AG04449 (cell line): Measurements from ENCODE around the gene ACOX1.

Experiments used
- CTCF ChIA-PET: fragments of 350-600 bp; formaldehyde crosslinking; extraction: SDS; loops from one replicate; lab custom pipeline; 2021; ENCODE audit warnings: antibody characterized with exemption; lab: Yijun Ruan, JAX
- POLR2A ChIA-PET: fragments of 400-600, 350-600 bp; formaldehyde crosslinking; extraction: SDS; loops from one replicate; lab custom pipeline; 2020; ENCODE audit warnings: antibody characterized with exemption, inconsistent platforms; lab: Yijun Ruan, JAX
- DNase-seq: peaks from one replicate; pipeline ENCODE4 v3.0.0-alpha.2; 2010; ENCODE audit warnings: low read depth, low spot score
- H3K4me3 ChIP-seq: 2 replicates; pipeline ENCODE4 v1.5.1; 2011; ENCODE audit warnings: low read depth, mild to moderate bottlenecking, control low read depth, low read length
- TF ChIP-seq, protein P1 (sequence below): IDR thresholded peaks from one replicate; pipeline ENCODE4 v1.5.1; 2011; ENCODE audit warnings: mild to moderate bottlenecking, moderate library complexity, low read length, control low read depth, inconsistent platforms; ENCODE audit not compliant: insufficient read depth; ENCODE audit errors: missing control alignments

Gene ACOX1

DNA sequence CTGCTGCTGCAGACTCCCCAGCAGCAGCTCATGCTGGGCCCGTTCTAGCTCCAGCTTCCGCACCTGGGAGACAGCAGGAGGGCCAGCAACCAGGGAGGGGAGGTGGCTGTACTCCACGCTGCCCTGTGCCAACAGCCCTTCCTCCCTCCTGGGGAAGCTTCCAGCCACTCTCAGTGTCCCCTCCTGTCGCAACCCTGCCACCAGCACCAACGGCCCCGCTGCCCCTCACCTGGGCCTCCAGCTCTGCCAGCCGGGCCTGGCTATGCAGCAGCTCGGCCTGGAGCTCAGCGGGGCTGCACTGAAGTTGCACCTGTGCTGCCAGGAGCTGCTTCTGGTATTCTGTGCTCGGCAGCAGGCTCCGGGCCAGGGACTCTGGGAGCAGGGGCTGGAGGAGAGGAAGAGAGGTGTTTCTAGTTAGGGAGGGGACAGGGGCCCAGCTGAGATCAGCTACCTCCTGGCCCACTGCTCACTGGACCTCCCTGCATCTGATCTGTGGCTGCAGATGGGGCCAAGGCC lies 58.9 kb downstream of the ACOX1 start:
- ChIA-PET CTCF (interaction anchor here (1.1 to 6.3 kb wide), 2 partner anchors 9 to 15 kb away, joined by 3 to 30 read pairs; partner anchors contain the start of gene MRPL38), POLR2A (no interaction called here)
- H3K4me3 ChIP-seq, result no peak overlapping the region
- no peak for DNase-seq
- TF ChIP-seq, protein P1, sequence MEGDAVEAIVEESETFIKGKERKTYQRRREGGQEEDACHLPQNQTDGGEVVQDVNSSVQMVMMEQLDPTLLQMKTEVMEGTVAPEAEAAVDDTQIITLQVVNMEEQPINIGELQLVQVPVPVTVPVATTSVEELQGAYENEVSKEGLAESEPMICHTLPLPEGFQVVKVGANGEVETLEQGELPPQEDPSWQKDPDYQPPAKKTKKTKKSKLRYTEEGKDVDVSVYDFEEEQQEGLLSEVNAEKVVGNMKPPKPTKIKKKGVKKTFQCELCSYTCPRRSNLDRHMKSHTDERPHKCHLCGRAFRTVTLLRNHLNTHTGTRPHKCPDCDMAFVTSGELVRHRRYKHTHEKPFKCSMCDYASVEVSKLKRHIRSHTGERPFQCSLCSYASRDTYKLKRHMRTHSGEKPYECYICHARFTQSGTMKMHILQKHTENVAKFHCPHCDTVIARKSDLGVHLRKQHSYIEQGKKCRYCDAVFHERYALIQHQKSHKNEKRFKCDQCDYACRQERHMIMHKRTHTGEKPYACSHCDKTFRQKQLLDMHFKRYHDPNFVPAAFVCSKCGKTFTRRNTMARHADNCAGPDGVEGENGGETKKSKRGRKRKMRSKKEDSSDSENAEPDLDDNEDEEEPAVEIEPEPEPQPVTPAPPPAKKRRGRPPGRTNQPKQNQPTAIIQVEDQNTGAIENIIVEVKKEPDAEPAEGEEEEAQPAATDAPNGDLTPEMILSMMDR, result no peak

DNA sequence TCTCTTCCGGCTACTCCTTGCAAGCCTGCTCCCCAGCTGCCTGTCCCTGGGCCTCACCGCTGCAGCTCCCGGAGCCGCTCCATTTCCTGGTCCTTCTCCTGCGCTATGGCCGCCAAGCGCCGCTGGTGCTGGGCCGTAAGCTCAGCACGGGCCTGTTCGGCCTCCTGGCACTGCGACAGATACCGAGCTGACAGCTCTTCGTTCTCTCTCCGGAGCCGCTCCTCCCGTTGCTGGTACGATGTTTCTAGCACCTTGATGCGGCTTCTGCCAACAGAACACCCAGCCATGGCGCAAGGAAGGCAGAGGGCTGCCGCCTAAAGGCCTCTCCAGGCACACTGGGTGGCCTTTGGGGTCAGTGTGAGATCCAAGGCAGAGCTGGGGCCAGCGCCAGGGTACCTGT lies 59.4 kb downstream of the ACOX1 start:
- ChIA-PET CTCF (interaction anchor here (1.1 to 6.3 kb wide), 3 partner anchors 8 to 14 kb away, joined by 3 to 30 read pairs (median 5); partner anchors contain the start of gene MRPL38), POLR2A (no interaction called here)
- no peak overlapping the region for H3K4me3 ChIP-seq
- TF ChIP-seq, protein P1, result no peak
- no peak for DNase-seq

DNA sequence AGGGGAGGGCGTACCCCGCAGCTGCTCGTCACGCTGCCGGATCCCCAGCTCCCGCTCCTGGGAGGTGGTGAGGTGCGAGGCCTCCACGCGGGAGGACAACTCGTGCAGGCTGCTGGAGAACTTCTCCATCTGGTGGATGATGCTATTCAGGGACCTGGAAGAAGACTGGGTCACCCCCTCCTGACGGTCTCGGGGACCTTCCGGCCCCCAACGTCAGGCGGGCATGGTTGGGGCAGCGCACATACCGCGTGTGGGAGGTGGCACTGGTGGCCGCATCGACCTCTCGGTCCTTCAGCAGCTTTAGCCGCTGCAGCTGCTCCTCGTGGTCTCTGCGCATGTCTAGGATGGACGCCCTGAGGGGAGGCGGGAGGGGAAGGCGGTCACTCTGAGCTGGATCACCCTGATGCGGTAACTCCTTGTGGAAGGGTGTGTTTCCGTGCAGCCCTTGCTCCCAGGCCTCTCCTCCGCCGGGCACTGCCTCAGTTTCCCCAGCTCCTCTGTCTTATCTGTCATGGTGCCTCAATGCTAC lies 61.0 kb downstream of the ACOX1 start:
- TF ChIP-seq, protein P1, result no peak
- H3K4me3 ChIP-seq, result no peak overlapping the region
- CTCF ChIA-PET, result interaction anchor here (0.8 to 6.3 kb wide), 3 partner anchors 8 to 13 kb away, joined by 3 to 30 read pairs (median 5); partner anchors contain the start of gene MRPL38
- POLR2A ChIA-PET, result interaction anchor here (0.6 kb wide), 1 partner anchor 21 kb away, joined by 3 read pairs; the partner anchor contains the start of gene TRIM65
- no peak for DNase-seq

DNA sequence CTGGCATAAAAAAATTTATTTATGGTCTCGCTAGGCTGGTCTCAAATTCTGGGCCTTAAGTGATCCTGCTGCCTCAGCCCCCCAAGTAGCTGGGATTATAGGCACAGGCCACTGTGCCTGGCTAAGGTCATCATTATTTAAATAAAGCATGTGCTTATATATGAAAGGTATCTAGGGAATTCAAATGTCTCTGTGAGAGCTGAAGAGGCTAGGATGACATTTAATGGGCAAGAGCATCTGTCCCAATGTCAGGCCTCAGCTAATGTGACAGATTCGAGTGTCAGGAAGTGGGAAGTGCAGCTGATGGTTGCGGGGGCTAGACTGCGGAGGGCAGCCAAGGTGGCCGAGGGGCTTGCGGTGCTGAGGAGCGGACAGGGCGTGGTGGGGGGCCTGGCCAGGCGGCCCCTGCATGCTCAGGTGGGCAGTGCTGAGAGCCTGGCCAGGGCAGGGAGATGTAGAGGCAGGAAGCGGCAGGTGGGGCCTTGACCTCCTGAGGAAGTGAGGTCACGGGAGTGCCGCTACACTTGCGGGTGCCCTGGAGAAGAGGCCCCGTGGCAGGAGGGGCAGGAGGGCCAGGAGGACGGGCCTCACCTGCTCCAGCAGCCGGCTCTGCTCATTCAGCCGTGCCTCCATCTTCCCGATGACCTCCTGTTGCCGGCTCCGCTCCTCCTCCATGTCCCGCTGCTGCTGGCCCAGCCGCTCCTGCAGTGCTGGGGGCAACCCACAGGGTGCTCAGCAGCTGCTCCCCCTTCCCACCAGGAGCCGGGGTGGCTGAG lies 61.6 kb downstream of the ACOX1 start:
- ChIA-PET POLR2A (no interaction called here), CTCF (interaction anchor here (0.9 to 6.3 kb wide), 5 partner anchors 8 to 88 kb away, joined by 3 to 30 read pairs (median 4); partner anchors contain the start of gene MRPL38)
- DNase-seq, result no peak
- TF ChIP-seq, protein P1, result no peak
- no peak overlapping the region for H3K4me3 ChIP-seq

DNA sequence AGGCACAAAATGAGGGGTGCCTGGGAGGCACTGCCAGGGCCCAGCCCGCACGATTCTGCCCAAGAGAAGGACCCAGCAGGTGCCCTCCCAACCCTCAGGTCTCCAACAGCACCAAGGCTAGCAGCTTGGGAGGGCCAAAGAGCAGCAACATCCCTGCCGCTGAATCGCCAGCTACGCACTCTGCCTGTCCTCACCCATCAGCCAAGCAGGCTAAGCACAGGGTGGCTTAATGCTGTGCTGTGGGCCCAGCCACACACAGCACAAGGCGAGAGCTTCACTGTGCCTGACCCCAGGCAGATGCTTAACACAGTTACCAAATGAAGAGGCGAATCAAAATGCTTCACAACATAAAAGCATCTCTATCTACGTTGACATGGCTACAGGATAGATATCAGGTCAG lies 63.7 kb downstream of the ACOX1 start:
- POLR2A ChIA-PET, result interaction anchor here (1.1 kb wide), 2 partner anchors 10 kb away, joined by 3 to 4 read pairs; partner anchors contain the start of gene MRPL38
- no peak overlapping the region for H3K4me3 ChIP-seq
- TF ChIP-seq, protein P1, result no peak
- DNase-seq, result no peak
- CTCF ChIA-PET, result interaction anchor here (6.3 kb wide), 1 partner anchor 10 kb away, joined by 30 read pairs; the partner anchor contains the start of gene MRPL38
